GM18520 (cell line): ENCODE results near the gene SYTL1.
A peak's percentile ranks its signal among the peaks of the same experiment; 100 is the strongest.
"Not testable (repeated sequence)": the region's sequence is repeated elsewhere in the genome, so short reads cannot be mapped to it uniquely, and the experiment has no call there.

Experiments
- ATAC-seq: cut with Tn5 transposase; IDR thresholded peaks from one replicate; pipeline ENCODE4 v1.9.1; 2021; ENCODE audit not compliant: unreplicated experiment

Gene SYTL1

GRCh38 chr1:27383039-27383605 lies 41.3 kb downstream of the SYTL1 start, which contains the start of gene CD164L2:
Gene CD164L2, minus strand, starts transcription at chr1:27383333. Its CDS starts 94 bp downstream, at chr1:27383239.
- ATAC-seq = no peak

- ATAC-seq = no peak
Observed at GRCh38 chr1:27383661-27384060, 41.8 kb downstream of the SYTL1 start.

GRCh38 chr1:27384797-27385196 lies 43.0 kb downstream of the SYTL1 start:
- ATAC-seq = not testable (repeated sequence)

- ATAC-seq = no peak
Observed at GRCh38 chr1:27388337-27389005, 46.6 kb downstream of the SYTL1 start.

GRCh38 chr1:27391511-27392095 lies 49.8 kb downstream of the SYTL1 start:
- ATAC-seq = no peak

- ATAC-seq = peak; percentile 69
Observed at GRCh38 chr1:27392096-27392777, 50.4 kb downstream of the SYTL1 start, which contains the start of gene GPR3. Gene GPR3, plus strand, starts transcription at chr1:27392622. Its CDS starts 1,177 bp downstream, at chr1:27393799.

GRCh38 chr1:27392778-27393635 lies 51.2 kb downstream of the SYTL1 start:
- no peak for ATAC-seq

GRCh38 chr1:27393641-27394281 lies 51.9 kb downstream of the SYTL1 start:
- no peak for ATAC-seq

- no peak for ATAC-seq
Observed at GRCh38 chr1:27394282-27394658, 52.4 kb downstream of the SYTL1 start.

- ATAC-seq = no peak
Observed at GRCh38 chr1:27394925-27395324, 53.1 kb downstream of the SYTL1 start.

- no peak for ATAC-seq
Observed at GRCh38 chr1:27395441-27396195, 53.8 kb downstream of the SYTL1 start.

GRCh38 chr1:27397110-27397509 lies 55.3 kb downstream of the SYTL1 start:
- no peak for ATAC-seq

GRCh38 chr1:27397749-27398148 lies 55.9 kb downstream of the SYTL1 start:
- ATAC-seq = no peak

- no peak for ATAC-seq
Observed at GRCh38 chr1:27398405-27399149, 56.8 kb downstream of the SYTL1 start.

- ATAC-seq = no peak
Observed at GRCh38 chr1:27399251-27400025, 57.6 kb downstream of the SYTL1 start.

- no peak for ATAC-seq
Observed at GRCh38 chr1:27400082-27400962, 58.5 kb downstream of the SYTL1 start.

- no peak for ATAC-seq
Observed at GRCh38 chr1:27400963-27401341, 59.1 kb downstream of the SYTL1 start.
